ENCODE data around the gene CDC42SE2.

GRCh38 chr5:131330031-131330430, 66.2 kb downstream of the CDC42SE2 start:
- TF ChIP-seq CTCF (IDR thresholded peaks at IDR 0.05) (no peak), POLR2A (IDR thresholded peaks at IDR 0.05) (no peak)

Data from adrenal gland (tissue), 5 donors.